HG03066 (cell line): ENCODE results near the gene CALN1.
"Not testable (repeated sequence)": the region's sequence is repeated elsewhere in the genome, so short reads cannot be mapped to it uniquely, and the experiment has no call there.

Experiments used
- ATAC-seq: cut with Tn5 transposase; IDR thresholded peaks from one replicate; pipeline ENCODE4 v1.9.1; 2021; ENCODE audit warnings: low read depth; ENCODE audit not compliant: unreplicated experiment

The CALN1 gene

GRCh38 chr7:72409638-72410015, 2.5 kb downstream of the CALN1 start:
- ATAC-seq: no peak

DNA sequence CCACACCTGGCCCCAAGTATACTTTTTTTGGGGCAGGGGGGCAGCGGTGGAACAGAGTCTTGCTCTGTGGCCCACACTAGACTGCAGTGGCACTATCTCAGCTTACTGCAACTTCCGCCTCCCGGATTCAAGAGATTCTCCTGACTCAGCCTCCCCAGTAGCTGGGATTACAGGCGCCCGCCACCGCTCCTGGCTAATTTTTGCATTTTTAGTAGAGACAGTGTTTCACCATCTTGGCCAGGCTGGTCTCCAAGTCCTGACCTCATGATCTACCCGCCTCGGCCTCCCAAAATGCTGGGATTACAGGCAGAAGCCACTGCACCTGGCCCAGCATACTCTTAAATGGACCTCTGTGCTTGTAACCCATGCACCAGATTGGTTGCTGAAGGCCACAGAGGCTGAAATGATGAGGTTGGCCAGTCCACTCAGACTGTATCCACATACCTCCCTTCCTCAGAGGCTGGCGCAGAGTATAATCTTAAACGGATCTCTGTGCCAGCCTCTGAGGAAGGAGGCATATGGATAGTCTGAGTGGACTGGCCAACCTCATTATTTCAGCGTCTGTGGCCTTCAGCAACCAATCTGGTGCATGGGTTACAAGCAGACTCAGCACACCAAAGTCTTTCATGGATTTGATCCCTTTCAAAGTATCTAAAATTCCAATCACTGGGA, 3.0 kb downstream of the CALN1 start:
- ATAC-seq: no peak

DNA sequence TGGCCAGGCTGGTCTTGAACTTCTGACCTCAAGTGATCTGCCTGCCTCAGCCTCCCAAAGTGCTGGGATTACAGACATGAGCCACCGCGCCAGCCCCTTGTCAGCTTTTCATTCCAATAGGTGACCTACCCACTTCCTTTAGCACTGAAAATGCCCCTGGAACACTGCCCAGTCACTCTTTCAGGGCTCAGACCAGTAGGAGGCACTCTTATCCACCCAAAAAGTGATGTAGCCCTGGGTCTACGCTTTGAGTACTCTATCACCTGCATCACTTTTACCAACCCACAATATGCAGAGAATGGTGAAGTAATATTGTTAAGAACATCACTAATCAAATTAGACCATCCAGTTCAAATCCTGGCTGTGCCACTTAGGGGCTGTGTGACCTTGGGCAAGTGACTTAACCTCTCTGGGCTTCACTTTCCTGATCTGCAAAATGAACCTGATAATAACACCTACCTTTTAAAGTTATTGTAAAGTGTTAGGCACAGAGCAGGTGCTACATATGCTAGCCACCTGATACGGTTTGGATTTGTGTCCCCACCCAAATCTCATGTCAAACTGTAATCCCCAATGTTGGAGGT, 5.2 kb downstream of the CALN1 start:
- ATAC-seq: no peak

DNA sequence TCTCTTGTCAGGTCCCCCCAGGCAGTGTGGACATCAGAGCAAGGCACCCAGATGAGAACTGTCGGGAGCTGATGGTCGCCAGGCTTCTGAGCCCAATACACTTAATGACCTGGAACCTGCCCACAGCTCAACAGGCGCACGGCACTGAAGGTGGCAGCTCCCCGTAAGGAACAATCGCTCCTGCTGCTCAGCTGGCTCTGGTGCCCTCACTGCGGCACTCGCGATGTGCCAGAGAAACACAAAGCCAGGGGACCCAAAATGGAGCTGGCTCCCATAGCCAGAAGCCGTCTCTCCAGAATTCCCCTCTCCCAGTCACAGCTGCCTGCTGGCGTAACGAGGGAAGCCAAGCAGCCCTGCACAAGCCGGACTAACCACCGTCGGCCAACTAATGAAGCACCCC, 6.3 kb downstream of the CALN1 start:
- no peak for ATAC-seq

DNA sequence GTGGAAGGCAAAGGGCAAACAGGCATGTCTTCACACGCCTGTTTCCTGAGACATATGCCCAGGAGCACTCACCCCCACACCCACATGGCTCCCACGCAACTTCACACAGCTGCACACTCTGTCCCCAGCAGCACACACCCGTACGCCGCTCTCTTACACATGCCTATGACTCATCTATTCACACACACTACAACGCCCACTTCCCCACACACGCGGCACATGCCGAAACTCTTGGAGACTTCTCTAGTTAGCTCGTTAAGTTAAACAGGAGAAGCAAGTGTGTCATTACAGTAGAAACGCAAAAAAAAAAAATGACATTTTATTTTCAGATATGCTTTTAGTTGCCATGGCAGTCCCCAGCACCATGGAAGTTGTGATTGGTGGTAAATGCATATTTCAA, 6.7 kb downstream of the CALN1 start:
- no peak for ATAC-seq

DNA sequence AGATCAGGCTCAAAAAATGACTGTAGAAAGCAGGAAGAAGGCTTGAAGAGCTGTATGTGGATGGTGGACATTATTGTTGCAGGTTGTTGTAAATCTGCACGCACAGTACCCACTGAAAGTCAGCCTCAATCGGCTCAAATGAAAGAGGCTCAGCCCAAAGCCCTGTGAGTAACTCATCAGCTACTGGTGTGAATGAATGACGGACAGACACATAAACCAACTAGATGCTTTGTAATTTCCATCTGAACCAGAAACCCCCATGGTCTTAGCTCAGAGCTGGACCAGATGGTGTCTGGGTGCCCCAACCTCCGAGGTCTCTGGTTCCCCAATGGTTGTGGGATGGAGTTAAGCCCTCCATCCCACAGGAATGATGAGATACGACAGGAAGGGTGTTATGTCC, 7.4 kb downstream of the CALN1 start:
- no peak for ATAC-seq

DNA sequence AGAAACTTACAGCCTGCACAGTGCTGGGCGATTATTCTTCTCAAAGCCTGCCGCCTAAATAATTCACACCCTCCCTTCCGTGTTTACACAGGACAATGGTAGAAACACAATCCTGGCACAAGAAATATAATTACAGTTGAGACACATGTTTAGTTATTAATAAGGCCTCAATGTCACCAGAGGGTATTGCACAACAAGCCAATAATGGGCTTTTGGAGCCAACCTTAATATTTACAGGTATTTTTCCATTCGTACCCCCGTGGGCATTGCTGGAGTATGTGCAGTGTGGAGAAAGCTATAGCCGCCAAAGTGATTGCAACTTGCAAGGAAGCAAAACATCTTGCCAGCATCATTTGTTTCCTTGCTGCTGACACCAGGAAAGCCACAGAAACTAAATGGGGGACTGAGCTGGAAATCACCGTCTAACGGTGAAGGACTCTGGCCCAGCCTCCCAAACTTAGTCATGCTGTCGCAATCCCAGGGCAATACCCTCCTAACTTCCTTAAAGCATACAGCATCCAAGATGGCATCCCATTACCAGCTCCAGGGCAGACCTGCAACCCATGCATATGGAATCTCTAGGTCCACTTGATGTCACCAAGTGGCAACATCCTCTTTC, 8.6 kb downstream of the CALN1 start:
- no peak for ATAC-seq

DNA sequence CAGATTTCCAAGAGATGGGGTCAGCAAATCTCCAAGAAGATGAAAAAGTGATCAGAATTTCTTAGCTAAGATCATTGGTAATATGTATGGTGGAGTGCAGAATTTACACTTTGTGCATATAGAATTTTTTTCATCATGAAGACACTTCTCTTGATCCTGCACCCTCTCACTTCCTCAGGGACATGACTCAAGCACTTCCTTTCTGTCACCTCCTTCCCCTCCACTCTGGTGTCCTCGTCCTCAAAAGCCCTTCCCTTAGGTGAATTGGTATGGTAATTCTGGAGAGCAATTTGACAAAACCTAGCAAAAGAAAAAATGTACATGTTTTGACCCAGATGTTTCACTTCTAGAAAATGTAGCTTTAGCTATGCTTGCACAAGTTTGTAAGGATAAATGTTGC, 18.1 kb downstream of the CALN1 start:
- ATAC-seq: no peak

DNA sequence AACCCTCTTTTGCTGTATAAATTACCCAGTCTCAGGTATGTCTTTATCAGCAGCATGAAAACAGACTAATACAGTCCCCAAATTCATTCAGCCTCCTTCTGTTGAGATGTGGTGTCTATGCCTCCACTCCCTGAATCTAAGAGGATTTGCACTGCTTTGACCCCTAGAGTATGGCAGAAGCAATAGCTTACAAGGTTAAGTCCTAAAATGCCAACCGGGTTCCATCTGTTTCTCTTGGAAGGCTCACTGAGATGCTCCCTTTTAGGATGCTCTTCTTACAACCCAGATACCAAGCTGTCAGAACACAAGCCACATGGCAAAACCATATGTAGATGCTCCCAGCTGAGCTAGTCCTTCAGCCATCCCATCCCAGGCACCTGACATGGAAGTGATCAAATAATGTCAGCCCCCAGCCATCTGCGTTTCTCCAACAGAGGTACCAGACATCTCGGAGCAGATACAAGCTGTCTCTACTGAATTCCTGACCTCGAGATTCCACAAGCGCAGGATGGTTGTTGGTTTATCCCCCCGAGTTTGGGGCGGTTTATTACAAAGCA, 20.2 kb downstream of the CALN1 start:
- no peak for ATAC-seq

GRCh38 chr7:72386118-72386517, 26.0 kb downstream of the CALN1 start:
- no peak for ATAC-seq

GRCh38 chr7:72362246-72362645, 49.9 kb downstream of the CALN1 start:
- ATAC-seq: no peak

- ATAC-seq: no peak
Observed at GRCh38 chr7:72345208-72345727, 66.9 kb downstream of the CALN1 start.

- no peak for ATAC-seq
Observed at GRCh38 chr7:72343991-72344390, 68.1 kb downstream of the CALN1 start.

GRCh38 chr7:72343354-72343753, 68.8 kb downstream of the CALN1 start:
- not testable (repeated sequence) for ATAC-seq

GRCh38 chr7:72337390-72338167, 74.6 kb downstream of the CALN1 start:
- no peak for ATAC-seq

GRCh38 chr7:72336632-72337389, 75.3 kb downstream of the CALN1 start:
- ATAC-seq: no peak

DNA sequence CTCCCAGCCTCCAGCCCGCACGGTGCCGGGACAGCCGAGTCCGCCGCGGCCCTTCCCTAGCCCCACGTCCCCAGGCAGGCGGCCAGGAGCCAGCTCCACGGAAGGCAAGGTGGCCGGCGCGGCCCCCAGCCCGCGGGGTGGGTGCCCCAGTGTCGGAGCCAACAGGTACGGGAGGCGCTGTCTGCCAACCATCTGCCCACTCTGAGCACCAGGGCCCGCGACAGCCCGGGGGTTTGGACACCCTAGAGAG, 75.8 kb downstream of the CALN1 start:
- no peak for ATAC-seq

DNA sequence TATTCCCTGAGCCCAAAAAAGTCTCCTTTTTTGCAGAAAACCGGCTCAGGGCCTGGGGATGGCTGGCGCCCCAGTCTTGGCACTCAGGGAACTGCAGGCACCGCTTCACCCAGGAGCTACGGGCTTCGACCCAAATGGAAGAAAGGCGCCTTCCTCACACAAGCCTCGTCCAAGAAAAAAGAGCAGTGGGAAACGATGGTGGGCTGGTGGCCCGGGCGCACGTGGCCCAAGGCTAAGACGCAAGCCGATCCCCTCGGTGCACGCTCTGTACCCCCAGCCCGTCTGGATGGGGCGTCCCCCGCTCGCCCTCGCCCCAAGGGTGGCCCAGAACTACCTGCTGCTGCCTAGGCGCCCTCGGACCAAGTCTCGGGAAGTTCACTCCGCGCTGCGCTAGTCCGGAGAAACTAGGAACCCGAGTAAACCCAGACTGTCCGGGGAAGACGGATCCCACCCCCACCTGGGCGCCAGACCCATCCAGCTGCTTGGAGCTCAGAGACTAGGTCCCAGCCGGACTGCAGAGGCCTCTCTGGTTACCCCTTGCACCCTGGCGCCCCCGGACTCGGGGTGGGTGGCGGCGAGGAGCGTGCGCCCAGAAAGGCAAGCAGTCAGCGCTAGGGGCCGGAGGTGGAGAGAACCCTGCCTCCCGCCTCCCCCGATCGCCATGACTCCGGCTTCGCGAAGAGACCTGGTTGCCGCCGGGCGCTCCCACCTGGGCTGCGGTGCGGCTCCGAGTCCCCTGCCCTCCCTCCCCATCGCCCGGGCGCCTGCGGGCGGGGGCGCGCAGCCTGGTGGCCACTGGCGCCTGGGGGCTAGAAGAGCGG, 76.4 kb downstream of the CALN1 start:
- ATAC-seq: no peak

DNA sequence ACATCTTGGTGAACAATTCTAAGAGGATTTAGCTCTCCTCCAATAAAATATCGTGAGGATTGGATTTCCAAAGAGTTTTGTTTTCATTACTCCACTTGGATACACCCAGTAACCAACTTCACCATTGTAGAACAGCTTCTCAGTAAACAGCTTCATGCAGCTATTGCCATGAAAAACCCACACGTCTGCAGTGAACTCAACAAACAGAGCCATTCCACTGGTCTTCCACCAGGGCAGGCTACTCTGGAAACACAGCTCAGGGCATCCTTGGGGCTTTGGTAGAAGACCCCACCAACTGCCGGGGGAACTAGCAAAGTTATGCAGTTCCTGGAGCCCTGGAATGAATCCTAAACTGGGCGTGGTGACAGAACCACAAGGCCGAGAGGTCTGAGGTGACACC, 77.4 kb downstream of the CALN1 start:
- ATAC-seq: no peak

DNA sequence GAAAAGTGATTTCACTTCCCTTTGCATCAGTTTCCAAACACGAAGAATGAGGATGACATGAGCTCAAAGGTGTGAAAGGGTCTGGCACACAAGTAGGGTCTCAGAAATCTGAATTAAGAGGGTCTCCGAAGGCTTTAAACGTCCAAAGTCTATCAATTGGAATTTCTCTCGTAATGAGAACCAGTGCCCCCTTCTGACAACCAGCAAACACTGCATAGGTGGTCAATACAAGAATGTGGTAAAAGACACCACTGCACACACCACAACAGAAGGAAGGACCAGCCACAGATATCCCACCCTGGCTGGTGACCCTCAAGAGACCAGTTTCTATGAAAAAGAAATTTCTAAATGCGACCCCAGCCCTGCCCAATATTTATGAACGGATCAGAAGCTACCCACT, 78.1 kb downstream of the CALN1 start:
- ATAC-seq: no peak
